ENCODE measurements around the gene LRRC10B.

GRCh38 chr11:61507012-61507768, 1.4 kb upstream of the LRRC10B start:
- TF ChIP-seq CTCF (IDR thresholded peaks at IDR 0.05; ENCODE audit: insufficient read depth, low read length), result no peak
- no peak for TF ChIP-seq POLR2AphosphoS5 (IDR thresholded peaks at IDR 0.05; ENCODE audit: low read depth)
- no peak for TF ChIP-seq REST (IDR thresholded peaks at IDR 0.05; ENCODE audit: insufficient replicate concordance, low read depth)
- no peak for TF ChIP-seq GABPA (IDR thresholded peaks at IDR 0.05; ENCODE audit: low read depth)
